ENCODE measurements around the gene MFSD12.

DNA sequence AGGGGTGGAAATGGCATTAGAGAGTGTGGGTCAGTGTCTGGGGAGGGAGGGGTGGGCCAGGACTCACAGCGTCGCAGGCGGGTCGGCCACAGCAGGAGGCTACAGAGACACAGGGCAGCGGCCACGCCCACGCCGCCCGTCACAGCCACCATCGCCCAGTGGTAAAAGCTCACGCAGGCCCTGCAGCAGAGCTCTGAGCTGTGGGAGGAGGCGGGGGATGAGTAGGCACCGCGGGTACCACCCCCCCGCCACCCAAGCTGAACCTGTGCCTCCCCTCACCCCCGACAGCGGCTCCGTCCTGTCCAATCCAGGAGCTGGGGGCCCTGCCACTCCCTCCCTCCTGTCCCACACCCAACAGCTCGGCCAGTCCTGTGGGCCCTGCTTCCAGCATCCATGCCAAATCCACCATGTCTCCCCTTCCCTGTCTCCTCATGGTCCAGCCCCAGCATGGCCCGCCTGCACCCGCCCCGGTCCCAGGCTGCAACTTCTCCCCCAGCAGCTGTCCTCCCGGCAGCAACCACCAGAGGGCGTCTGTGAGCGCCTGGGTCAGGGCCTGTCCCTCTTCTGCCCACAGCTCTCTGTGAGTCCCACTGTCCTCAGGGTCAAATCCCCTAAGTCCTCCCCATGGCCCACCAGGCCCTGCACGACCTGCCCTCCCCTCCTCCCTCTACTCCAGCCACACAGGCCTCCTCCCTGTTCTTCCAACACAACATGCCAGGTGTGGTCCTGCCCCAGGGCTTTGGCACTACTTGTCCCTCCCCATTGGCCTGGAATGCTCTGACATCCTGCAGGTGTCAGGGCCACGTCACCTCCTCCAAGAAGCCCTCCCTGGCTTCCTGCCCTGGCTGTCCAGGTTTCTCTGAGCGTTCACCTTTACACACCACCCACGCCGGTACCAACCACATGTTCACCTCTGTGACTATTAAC, 12.4 kb downstream of the MFSD12 start:
- TF ChIP-seq, protein P1, sequence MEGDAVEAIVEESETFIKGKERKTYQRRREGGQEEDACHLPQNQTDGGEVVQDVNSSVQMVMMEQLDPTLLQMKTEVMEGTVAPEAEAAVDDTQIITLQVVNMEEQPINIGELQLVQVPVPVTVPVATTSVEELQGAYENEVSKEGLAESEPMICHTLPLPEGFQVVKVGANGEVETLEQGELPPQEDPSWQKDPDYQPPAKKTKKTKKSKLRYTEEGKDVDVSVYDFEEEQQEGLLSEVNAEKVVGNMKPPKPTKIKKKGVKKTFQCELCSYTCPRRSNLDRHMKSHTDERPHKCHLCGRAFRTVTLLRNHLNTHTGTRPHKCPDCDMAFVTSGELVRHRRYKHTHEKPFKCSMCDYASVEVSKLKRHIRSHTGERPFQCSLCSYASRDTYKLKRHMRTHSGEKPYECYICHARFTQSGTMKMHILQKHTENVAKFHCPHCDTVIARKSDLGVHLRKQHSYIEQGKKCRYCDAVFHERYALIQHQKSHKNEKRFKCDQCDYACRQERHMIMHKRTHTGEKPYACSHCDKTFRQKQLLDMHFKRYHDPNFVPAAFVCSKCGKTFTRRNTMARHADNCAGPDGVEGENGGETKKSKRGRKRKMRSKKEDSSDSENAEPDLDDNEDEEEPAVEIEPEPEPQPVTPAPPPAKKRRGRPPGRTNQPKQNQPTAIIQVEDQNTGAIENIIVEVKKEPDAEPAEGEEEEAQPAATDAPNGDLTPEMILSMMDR (IDR thresholded peaks at IDR 0.05; ENCODE audit: low read length) = peak; percentile 95
- no peak for TF ChIP-seq EZH2 (optimal IDR thresholded peaks at IDR 0.05; ENCODE audit: low read depth, low read length)

Measured in MM.1S (cell line).